IMR-90 (cell line): ENCODE results near the gene PEAK1.
A peak's percentile ranks its signal among the peaks of the same experiment; 100 is the strongest.

Experiments
- CEBPB ChIP-seq: IDR thresholded peaks from 2 replicates; pipeline ENCODE4 v1.6.1; 2012; ENCODE audit warnings: low read depth, low read length, improper control_type of control experiment
- POLR2A ChIP-seq: IDR thresholded peaks from 2 replicates; pipeline ENCODE4 v1.6.1; 2012; ENCODE audit warnings: mild to moderate bottlenecking, low read depth, low read length
- TF ChIP-seq, protein P1 (sequence below): conservative IDR thresholded peaks from 2 replicates; pipeline ENCODE4 v1.5.1; 2012; ENCODE audit warnings: mild to moderate bottlenecking, low read depth, low read length, improper control_type of control experiment

DNA sequence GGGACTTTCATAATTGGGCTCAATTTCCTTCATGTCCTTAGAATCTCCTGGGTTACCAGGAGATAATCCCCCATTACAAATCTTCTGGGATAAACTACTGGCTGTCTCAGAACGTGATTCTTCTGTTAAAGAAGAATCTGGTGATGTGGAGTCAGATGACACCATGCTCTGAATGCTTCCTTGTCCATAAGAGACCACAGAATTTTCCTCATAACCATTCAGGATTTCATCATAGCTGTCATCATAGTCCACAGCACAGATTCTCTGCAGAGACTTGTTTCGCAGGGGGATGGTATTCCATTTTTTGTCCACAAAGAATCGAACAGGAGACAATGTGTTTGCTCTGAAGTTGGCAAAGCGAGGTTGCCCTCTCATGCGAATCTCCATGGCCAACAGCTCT, 239.1 kb downstream of the PEAK1 start:
- TF ChIP-seq CEBPB = peak; percentile 61
- TF ChIP-seq POLR2A = no peak
- TF ChIP-seq, protein P1, sequence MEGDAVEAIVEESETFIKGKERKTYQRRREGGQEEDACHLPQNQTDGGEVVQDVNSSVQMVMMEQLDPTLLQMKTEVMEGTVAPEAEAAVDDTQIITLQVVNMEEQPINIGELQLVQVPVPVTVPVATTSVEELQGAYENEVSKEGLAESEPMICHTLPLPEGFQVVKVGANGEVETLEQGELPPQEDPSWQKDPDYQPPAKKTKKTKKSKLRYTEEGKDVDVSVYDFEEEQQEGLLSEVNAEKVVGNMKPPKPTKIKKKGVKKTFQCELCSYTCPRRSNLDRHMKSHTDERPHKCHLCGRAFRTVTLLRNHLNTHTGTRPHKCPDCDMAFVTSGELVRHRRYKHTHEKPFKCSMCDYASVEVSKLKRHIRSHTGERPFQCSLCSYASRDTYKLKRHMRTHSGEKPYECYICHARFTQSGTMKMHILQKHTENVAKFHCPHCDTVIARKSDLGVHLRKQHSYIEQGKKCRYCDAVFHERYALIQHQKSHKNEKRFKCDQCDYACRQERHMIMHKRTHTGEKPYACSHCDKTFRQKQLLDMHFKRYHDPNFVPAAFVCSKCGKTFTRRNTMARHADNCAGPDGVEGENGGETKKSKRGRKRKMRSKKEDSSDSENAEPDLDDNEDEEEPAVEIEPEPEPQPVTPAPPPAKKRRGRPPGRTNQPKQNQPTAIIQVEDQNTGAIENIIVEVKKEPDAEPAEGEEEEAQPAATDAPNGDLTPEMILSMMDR = no peak
